Muscle of back (tissue), 11 donors: ENCODE results near the gene ELMO2. TPM values are rescaled to one million over a fixed set of nuclear protein-coding genes. Genes with fewer than 3 reads are reported as not detected.
"Not testable (repeated sequence)": the region's sequence is repeated elsewhere in the genome, so short reads cannot be mapped to it uniquely, and the experiment has no call there.

ENCODE experiments used
- DNase-seq, 3 donors: peaks; one replicate each; pipeline versions ENCODE4 v3.0.0 to v3.0.0-alpha.2; 2013
- polyA plus RNA-seq, 10 donors: library from polyadenylated mRNA; unstranded; fragments of 120-200 nt; gene quantifications; one replicate each; pipeline ENCODE4 v1.2.1, GENCODE V29; 2013; ENCODE audit not compliant: insufficient read length in 10 of 10

Gene ELMO2
- polyA plus RNA-seq, 10 donors: 33.0 to 48.5 (median 41.1) TPM

DNA sequence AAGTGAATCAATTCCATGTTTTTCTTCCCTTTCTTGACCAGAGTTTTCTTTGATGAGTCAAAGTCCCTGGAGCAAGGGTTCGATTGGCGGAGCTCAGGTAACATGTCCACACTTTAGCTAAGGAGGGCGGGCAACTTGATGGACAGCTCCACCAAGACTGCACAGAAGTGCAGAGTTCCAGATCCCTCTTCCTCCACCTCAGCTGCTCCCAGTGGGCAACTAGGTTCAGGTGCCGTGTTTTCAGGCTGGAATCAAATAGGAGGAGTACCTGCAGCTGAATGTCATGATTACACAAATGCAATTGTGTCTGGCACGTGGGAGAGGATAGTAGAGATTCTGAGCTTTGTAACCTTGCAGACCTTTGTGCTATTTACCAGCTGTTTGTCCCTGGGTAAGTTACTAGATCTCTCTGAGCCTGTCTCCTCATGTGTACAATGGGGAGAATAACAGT lies 1.9 kb upstream of the ELMO2 start:
- DNase-seq: no peak

DNA sequence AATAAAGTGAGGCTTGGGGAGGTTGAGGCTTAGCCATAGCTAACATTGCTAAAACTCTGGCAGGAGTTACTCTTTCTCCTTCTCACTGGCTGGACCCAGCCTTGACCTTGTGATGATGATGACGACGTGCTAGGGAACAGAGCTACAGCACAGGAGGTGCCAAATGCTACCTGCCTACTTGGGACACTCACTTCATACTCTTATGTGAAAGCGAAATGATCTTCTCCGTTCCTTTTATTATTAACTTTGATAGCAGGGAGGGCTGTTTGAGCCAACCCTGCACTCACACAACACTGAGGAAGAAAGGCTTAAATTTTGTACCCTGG lies 1.2 kb upstream of the ELMO2 start:
- no peak for DNase-seq

DNA sequence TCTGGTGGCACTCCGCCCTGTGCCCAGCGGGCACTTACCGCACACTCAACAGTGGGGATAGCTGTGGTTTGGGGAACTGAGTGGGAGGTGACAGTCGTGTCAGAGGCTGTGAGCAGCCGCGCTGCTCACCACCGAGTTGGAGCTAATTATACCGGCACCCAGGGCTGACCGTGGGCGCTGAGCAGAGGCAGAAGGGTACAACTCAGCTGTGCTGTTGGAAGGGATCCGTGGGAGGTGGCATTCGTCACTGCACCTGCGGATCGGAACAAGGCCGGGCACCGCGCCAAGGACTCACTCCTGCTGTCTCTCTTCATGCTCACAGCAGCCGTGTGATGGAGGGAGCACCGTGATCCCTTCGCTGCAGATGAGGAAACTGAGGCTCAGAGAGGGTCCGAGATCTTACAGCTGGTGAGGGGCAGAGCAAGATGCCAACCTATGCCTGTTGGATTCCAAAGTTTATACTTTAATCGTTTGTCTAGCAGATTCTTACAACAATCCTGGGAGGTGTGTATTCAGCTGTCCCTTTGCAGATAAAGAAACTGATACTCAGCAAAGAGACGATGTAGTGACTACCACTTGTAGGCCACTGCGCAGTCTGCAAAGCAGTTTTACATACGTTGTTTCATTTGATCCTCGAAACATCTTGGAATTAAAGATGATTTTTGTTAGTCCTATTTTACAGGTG lies 713 bp upstream of the ELMO2 start:
- peak in 2 of 3 donors; percentile 33 to 58 for DNase-seq

DNA sequence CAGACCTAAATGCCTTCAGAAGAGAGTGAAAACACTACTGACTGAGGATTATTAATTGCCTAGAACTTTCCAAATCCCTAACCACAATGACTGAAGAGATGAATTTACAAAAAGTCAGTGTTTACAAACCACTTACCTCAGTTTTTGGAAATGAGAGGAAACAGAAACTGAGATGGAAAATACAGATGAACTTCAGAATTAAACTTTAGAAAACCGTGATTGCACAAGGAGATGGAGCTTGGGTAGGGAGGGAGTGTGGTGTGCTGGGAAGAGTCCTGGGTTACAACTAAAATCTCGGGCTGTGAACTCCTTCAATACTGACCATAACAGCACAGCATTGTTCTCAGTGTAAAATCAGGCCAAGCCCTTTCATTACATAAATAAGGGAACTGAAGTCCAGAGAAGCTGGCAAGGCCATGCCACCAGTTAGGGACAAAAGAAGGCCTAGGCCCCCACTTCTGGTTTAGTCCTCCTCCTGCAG lies 4.0 kb downstream of the ELMO2 start:
- DNase-seq: no peak

DNA sequence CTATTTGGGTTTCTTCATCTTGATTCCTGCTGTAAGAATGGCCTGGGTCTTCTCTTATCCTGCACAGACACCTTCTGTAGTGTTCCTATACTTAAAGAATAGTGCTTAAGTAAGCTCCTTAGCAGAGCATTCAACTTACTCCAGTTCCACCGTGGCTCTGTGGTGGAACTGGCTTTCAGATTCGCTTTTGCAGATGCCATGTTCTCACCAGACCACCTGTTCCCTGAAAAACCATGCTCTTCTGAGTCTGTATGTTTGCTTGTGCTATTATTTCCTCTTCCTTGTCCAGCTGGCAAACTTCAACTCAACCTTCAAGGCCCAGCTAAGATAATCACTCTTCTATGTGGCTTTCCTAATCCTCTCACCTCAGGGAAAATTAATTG lies 4.9 kb downstream of the ELMO2 start:
- no peak for DNase-seq

DNA sequence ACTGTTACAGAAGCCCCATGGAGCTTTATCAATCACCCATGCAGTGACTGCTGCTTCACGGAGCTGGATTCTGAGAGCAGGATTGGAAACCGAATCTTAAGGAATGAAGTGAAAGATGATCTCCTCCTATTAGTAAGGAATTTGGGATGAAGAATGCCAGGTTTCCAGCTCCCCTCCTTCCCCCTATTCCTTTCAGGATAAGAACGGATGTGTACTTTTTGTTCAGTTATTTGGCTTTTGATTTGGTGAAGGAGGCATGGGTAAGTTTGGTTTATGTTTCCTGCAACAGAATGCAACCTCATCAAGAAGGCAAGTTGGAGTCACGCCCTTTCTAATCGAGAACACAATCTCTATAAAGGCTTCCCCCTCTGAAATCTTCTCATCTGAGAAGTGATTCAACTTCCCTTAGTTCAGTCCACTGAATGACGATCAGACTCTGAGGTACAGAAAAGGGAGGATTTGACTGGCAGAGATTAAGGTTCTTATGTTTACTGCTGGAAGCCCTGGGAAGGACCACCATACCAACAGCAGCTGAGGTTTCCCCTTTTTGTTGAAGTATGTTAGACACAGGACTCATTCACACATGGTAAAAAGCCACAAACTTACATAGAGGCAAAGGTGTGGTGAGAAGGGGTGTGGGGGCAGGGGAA lies 5.5 kb downstream of the ELMO2 start:
- peak; percentile 41 to 71 (median 42) for DNase-seq

DNA sequence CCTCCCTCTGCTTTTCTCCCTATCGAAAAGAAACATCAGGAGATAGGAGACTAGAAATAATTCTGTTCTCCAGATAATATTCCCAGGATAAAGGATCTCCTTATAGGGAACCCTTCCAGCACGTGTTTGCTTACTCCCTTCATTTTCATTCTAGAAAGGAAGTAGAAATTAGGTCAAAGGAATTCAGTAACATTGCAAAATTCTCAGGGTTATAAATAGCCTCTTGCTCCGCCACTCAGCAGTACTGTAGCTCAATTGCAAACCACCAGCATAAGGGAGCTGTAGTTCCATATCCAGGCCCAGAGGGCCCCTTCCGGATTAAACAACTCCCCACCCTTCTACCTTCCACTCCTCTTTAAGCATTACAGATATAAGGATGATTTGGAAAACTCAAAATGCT lies 6.2 kb downstream of the ELMO2 start:
- peak; percentile 30 to 72 (median 53) for DNase-seq

DNA sequence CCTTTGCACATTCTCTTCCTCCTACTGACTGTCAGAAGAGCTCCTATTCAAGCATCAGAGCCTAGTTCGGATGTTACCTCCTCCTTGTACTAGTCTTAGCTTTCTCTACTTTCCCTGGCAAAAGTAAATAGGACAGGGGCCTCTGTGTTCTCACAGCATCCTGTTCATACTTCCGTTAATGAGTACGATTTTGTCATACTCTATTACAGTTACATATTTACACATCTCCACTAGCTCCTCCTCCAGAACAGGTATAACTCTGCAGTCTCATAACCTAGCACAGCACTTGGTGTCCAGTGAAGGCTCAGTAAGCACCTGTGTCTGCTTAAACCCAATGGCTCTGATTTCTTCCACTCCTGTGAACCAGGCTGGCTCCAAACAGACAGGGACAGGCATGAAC lies 7.0 kb downstream of the ELMO2 start:
- DNase-seq: no peak

DNA sequence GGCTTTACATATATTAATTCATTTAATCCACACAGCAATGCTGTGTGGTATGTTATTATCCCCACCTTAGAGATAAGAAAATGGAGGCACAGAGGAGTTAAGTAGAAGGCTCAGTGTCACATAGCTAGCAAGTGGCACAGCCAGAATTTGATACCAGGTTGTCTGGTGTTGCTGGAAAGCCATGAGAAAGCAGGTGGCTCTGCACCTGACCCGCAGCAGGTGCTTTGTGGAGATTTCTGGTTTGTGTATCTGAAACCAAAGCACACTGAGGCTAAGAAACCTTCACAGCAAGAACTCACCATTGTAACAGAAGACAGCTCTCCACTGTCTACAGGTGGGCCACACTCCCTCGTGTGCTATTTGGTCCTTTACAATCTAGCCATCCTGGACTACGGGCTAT lies 7.5 kb downstream of the ELMO2 start:
- DNase-seq: no peak

DNA sequence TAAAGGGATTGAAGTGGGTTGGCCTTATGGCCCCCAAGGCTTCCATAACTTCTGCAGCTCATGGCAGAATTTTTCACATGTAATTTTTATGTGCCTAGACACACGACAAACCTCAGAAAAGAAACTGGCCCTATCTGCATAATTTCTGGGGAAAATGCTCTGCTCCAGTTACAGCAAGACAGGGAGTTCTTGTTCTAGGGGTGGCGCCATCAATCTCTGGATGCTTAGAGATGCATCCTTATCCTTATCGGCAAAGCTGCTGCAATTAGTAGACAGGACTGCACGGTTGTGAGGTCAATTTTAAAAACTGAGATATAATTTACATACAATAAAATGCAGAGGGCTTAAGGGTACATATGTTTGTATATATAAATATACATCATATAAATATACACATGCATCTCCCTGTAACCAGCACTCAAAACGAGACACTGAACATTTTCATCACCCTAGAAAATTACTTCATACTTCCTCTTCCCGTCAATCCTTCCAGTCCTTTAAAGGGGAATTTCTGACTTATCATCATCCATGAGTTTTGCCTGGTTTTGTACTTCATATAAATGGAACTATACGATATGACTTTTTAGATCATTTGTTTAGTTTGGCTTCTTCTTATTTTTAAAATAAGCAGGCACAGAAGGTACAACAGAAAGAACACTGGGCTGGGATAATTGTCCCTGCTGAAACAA lies 10.2 kb downstream of the ELMO2 start:
- DNase-seq: no peak

DNA sequence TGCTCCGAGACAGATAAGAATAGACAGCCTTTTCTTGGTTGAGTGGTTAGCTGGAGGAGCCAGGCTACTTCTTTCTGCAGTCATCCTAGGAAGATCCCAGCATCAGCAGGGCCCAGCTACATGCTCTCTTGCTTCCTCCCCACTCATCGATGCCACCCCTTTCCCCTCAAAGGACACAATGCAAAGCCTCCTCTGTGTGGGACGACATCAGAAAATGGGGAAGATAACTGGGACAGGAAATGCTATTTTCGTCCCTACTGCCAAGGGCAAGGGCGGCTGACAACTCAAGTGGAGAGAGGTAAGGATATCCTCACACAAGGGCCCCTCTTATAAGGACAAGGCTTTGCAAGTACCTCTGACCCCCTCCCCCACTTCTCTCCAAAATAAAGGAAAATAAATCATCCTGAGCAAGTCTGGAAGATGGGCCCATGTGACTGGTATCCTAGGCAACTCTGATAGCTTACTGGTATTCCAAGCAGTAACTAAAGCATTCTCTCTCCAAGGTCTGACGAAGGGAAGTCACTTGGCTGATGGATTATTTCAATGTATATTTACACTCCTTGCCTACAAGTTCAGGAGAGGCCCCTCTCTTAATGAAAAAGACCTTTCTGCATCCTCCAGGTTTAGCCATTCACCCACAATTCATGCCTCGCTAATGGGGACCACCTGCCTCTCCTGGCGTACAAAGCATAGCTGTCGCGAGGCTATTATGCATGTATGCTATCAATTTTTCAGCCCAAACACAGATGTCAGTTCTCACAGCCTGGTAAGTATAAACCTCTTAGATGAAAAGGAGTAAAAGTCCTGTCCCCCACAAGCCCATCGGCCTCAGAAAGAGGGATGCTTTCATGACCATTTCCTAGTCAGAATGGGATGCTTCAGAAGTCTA lies 11.3 kb downstream of the ELMO2 start:
- no peak for DNase-seq

DNA sequence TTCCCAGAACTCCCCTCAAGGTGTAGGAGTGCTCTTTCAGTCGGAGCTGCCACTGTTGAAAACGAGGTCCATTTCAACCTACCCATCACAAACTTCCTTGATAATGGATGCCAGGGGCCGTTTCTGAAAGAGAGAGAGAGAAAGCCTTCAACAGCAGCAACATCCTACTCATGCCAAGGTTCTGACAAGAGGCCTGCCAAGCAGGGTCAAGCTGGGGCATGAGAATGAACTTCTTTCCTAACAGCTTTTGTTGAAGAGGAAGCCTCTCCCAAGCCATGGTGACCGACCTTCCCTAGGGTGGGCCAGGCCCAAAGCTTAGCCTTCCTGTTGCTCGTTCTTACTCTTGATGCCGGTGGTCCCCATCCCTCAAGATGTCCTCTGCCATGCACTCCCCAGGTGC lies 12.4 kb downstream of the ELMO2 start:
- no peak for DNase-seq

DNA sequence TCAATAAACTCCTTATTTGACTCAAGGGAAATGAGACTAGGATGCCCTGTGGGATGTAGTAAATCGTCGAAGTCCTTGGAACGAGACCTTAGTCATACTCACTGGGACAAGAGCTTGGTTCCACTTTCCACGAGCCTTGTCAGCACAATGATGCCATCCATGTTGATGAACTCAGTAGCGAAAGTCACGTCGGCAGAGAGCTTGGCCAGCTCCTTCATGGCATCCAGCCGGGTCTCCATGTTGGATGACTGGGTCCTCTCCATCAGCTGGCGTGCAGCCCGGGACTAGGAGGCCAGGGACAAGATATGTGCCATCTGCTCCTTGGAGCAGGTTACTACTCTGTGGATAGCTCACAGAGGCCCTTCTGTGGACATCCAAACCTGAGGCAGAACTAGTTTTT lies 17.5 kb downstream of the ELMO2 start:
- DNase-seq: no peak

DNA sequence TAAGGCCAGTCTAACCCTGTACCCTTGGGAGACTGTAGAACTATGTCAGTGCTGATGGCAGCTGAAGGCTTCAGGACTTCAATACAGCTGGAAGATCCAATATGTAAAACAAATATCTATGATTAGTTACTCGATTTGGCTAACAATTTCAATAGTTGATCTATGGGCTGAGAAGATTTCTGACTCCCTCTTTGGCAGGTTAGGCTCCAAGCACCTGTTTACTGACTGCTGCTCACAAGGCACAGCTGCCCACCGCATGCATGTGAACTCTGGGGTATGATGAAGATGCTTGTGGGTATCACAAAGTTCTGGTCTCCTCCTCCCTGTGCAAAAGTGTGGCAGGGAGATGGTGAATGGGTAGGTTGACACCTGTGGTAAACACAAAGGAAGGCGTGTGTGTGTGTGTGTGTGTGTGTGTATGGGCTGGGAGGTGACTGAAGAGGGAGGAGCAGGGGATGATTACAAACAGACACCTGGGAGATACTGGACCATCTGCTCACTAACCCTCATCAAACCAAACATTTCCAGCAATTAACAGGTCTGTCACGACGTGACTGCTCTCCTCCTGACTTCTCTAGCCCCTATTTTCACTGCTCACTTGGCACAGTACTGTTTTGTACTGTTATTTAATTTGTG lies 18.1 kb downstream of the ELMO2 start:
- no peak for DNase-seq

DNA sequence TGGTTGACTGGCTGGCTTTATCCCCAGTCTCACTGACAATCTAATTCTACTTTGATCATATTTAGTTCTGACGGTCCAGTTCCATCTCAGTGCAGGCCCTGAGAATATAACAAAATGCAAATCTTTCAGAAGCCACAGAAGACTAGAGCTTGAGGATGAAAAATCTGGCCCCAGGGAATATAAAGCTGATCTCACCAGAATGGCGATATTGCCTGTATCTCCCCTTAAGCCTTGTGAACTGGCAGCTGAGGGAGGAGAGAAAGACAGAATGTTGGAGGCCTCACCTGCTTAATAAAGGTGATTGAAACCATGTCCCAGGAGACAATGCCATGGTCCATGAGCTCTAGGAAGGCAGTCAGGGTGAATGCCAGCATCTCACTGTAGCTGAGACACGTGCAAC lies 19.4 kb downstream of the ELMO2 start:
- DNase-seq: not testable (repeated sequence)

DNA sequence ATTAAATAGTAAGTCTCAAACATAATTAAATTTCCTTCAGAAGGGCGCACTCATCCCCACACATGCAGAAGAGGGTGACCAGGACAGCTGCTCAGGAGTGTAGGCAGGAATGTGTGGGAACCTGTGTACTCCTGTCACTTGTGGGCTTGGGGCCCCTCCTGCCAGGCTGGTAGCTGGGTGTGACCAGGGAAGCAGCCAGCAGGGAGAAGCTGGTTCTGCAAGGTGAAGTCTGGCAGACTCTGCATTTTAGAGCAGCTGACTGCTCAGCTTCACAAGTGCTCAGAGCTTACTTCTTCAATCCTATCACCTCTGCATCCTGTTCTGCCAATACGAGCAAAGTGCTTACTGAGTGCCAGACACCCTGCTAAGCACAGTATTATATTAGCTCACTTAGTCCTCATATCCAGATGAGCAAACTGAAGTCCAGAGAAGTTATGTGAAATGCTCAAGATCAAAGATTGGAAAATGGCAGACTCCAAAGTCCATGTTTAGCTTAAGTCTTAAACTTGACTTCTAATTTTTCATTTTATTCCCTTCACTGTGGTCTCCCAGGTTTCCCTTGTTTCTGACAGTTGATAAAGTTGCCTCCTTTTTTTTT lies 27.9 kb downstream of the ELMO2 start:
- no peak for DNase-seq

DNA sequence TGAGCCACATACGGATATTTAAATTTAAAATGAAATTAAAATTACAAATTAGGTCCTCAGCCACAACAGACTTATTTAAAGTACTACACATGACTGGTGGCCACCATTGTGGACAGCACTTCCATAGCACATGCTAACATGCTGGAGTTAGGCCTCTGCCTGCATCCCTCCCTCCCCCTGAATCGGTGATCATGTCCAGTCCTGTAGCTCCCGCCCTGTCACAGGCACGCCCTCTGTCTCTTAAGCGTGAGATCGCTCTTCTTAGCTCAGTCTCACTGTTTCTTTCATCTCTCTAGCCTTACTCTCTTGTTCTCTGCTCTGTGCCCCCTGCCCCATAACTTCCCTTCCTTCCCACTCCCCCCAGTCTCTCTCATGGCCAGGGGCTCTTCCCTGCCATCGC lies 28.9 kb downstream of the ELMO2 start:
- no peak for DNase-seq

DNA sequence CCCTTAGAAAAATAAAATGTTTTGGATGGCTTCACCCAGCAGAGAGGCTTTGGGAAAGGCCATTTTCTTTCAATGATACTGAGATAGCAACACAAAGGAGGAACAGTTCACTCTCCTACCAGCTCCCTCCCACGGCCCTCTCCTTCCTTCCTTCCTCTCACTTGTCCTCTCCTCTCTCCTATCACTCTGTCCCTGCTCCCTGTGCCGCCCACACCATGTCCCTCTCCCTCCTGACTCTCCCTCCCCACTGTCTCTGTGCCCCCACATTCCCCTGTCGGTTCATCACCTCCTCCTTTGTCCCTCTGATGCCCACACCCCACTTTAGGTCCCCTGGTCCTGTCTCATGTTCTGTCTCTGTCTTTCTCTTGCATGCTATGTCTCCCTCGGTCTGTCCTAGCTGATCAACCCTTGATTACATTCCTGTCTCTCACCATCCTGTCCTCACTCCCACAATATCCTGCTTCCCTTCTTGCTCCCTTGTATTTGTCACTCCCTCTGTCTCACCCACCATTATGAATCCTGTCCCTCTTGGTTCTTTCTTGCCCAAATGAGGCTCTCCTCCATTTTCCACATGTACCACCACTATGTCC lies 30.1 kb downstream of the ELMO2 start:
- no peak for DNase-seq

DNA sequence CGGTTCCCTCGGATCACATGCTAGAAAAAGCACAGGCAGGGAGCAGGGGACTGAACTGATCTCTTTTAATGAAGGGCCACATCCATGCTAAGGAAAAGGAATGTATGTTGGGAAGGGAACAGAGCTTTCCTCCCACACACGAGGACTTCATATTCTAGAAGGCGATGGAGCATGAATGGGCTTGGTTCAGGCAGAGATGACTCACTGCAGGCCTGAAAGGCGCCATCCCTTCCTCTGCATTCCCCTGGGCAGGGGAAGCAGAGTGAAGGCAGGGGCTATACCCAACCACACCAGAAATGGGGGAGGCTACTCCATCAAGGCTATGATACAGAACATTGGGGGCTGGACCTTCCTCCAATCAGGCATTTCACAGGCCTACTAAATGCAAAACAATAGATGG lies 30.6 kb downstream of the ELMO2 start:
- DNase-seq: no peak

DNA sequence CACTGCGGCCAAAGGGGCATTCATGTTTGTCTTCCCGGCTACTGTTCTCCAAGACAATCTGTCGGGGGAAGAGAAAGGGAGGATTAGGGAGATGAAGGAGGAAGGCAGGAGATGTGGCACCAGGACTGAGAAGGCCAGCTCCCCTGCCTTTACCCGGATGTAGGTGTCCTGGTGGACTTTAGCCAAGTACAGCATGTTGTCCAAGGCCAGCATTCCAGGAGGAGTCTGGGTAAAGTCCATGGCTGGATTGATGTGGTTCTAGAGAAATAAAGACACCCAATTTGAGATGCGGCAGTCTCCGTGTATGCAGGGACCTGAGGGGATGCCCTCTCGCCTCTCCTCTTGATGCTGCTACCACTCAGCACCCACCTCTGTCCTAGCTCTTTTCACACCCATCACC lies 32.0 kb downstream of the ELMO2 start:
- DNase-seq: no peak

DNA sequence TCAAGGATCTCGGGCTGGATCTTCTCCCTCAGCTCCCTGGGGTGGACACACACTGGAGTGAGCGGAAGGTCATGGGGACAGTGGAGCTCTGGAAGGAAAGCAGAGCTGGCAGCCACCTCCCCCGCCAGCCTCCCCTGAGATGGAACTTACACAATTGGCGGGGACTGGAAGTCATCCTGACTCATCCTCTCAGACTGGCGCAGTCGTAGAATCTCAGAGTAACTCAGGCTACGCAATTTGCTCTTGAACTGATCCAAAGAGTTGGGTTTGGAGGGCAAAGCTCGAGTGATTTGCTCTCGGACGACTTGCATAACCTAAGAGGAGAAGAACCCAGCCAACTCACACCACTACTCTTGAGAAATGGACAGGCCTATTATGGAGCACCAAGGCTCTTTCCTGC lies 34.8 kb downstream of the ELMO2 start:
- no peak for DNase-seq
